ENCODE measurements around the gene TCOF1.

TCOF1 gene

DNA sequence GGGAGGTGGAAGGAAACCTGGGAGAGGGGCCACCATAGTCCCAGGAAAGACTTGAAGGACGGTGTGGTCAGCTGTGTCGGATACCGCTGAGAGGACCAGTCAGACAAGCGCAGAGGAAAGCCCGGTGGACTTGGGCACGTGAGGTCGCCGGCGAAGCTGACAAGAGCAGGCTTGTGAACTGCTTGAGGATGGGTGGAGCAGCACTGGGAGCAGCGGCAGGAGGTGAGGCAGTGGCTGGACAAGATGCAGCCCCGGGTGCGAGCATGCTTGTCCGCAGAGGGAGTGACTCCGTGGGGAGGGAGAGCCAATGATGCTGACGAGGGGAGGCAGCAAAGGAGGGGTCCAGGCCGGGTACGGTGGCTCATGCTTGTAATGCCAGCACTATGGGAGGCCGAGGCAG is 73.6 kb downstream of the TCOF1 start:
- Histone ChIP-seq H3K9ac (ENCODE audit: low read length) (no peak overlapping the region), H3K4me1 (ENCODE audit: insufficient read depth, low read length) (no peaks in the 10 kb centered on the region), H3K36me3 (ENCODE audit: insufficient read depth, low read length) (no peaks in the 10 kb centered on the region), H3K27me3 (ENCODE audit: control insufficient read depth in 1 of 2, insufficient read depth in 2 of 2, low read length in 2 of 2) (no peaks in the 10 kb centered on the region), H3K9me3 (ENCODE audit: low read length) (no peaks in the 10 kb centered on the region), H3K4me3 (ENCODE audit: low read depth in 1 of 2, low read length in 2 of 2) (no peak overlapping the region), H3K27ac (ENCODE audit: low read depth, low read length) (no peak overlapping the region)

DNA sequence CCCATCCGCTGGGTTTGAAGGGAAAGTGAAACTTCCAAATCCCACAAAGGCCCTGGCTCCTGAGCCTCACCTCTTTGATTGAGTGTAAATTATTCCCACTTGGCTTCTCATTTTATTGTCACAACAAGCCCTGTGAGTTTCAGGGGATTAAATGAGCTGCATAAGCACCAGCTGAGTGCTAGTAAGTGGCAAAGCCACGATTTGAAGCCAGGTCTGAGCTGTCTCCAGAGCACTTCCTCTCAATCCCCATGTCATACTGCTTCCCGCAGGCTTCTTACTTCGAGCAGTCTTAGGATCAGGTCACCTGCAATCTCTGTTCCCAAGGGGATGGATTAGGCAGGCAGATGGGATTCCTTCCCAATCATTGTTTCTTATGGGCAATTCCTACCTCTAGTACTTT is 74.1 kb downstream of the TCOF1 start:
- no peaks in the 10 kb centered on the region for H3K36me3 ChIP-seq (ENCODE audit: insufficient read depth, low read length)
- no peak overlapping the region for H3K9ac ChIP-seq (ENCODE audit: low read length)
- no peak overlapping the region for H3K4me3 ChIP-seq (ENCODE audit: low read depth in 1 of 2, low read length in 2 of 2)
- H3K27ac ChIP-seq (ENCODE audit: low read depth, low read length), result no peak overlapping the region
- no peaks in the 10 kb centered on the region for H3K27me3 ChIP-seq (ENCODE audit: control insufficient read depth in 1 of 2, insufficient read depth in 2 of 2, low read length in 2 of 2)
- H3K9me3 ChIP-seq (ENCODE audit: low read length), result no peaks in the 10 kb centered on the region
- H3K4me1 ChIP-seq (ENCODE audit: insufficient read depth, low read length), result no peaks in the 10 kb centered on the region

DNA sequence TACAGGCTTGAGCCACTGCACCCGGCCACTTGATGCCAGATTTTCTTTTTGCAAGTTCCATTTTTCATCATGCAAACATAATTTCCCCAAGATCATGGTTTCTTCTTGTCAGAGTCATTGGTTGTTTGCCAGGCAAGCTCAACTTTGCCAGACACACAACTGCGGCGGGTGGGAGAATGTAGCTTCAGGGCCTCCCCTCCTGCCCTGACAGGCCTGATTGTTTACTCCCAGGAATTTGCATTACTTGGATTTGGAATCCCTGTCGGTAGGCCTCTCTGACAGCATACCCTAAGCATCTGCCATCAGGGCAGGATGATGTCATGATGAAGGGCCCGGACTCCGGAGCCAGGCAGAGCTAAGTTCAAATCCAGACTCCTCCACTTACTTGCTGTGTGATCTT is 77.0 kb downstream of the TCOF1 start:
- no peak overlapping the region for H3K9ac ChIP-seq (ENCODE audit: low read length)
- no peaks in the 10 kb centered on the region for H3K36me3 ChIP-seq (ENCODE audit: insufficient read depth, low read length)
- H3K4me1 ChIP-seq (ENCODE audit: insufficient read depth, low read length), result no peaks in the 10 kb centered on the region
- H3K4me3 ChIP-seq (ENCODE audit: low read depth in 1 of 2, low read length in 2 of 2), result no peak overlapping the region
- H3K27ac ChIP-seq (ENCODE audit: low read depth, low read length), result no peak overlapping the region
- no peaks in the 10 kb centered on the region for H3K9me3 ChIP-seq (ENCODE audit: low read length)
- H3K27me3 ChIP-seq (ENCODE audit: control insufficient read depth in 1 of 2, insufficient read depth in 2 of 2, low read length in 2 of 2), result no peaks in the 10 kb centered on the region

DNA sequence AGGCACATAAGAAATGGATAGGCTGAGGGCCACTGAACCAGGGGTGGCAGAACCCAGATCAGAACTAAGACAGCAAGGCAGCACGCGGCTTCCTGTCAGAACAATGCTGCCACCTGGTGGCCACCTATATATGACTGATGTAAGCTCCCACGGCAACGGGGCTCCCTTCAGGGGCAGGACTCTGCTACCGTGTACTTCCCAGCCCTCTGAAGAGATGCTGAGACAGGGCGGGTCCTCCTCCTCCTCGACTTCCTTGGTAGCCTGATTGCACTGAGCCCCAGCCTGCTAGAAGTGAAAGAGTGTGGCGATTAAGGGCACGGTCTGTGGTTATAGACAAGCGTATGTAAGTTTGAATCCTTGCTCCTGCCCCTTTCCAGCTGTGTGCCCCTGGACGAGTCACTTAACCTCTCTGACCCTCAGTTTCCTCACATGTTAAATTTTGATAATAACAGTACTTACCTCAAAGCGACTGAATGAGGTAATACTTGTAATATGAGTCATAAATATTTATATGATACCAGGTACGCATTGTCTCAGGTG is 78.7 kb downstream of the TCOF1 start:
- Histone ChIP-seq H3K27ac (ENCODE audit: low read depth, low read length) (no peak overlapping the region), H3K9ac (ENCODE audit: low read length) (no peak overlapping the region), H3K27me3 (ENCODE audit: control insufficient read depth in 1 of 2, insufficient read depth in 2 of 2, low read length in 2 of 2) (no peaks in the 10 kb centered on the region), H3K9me3 (ENCODE audit: low read length) (no peaks in the 10 kb centered on the region), H3K4me3 (ENCODE audit: low read depth in 1 of 2, low read length in 2 of 2) (no peak overlapping the region), H3K36me3 (ENCODE audit: insufficient read depth, low read length) (no peaks in the 10 kb centered on the region), H3K4me1 (ENCODE audit: insufficient read depth, low read length) (no peaks in the 10 kb centered on the region)

DNA sequence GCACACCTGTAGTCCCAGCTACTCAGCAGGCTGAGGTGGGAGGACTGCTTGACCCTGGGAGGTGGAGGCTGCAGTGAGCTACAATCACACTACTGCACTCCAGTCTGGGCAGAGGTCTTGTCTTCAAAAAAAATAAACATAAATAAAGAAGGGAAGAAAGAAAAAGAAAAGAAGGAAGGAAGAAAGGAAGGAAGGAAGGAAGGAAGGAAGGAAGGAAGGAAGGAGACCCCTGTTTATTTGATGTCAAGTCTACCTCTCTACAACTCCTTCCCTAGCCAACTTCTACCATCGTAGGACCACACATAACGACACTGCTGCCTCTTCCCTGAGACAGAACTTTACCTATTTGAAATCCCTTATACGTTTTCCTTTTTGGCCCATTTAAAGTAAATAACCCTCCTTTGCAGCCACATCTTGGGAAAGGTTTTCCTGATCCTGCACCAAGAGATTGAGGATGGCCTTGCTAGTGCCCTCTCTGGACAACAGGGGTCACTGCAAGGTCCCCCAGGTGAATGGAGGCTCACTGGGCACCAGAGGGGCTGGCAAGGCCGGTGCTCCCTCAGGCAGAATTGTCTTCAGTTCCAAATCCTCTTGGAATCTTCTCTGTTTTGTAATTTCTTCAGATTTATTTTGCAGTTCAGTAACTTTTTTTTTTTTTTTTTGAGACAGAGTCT is 81.5 kb downstream of the TCOF1 start:
- peaks cover 9% of the 10 kb centered on the region for H3K4me1 ChIP-seq (ENCODE audit: insufficient read depth, low read length)
- H3K9ac ChIP-seq (ENCODE audit: low read length), result no peak overlapping the region
- H3K27me3 ChIP-seq (ENCODE audit: control insufficient read depth in 1 of 2, insufficient read depth in 2 of 2, low read length in 2 of 2), result no peaks in the 10 kb centered on the region
- H3K9me3 ChIP-seq (ENCODE audit: low read length), result no peaks in the 10 kb centered on the region
- H3K36me3 ChIP-seq (ENCODE audit: insufficient read depth, low read length), result peaks cover 12% of the 10 kb centered on the region
- H3K27ac ChIP-seq (ENCODE audit: low read depth, low read length), result no peak overlapping the region
- H3K4me3 ChIP-seq (ENCODE audit: low read depth in 1 of 2, low read length in 2 of 2), result no peak overlapping the region

DNA sequence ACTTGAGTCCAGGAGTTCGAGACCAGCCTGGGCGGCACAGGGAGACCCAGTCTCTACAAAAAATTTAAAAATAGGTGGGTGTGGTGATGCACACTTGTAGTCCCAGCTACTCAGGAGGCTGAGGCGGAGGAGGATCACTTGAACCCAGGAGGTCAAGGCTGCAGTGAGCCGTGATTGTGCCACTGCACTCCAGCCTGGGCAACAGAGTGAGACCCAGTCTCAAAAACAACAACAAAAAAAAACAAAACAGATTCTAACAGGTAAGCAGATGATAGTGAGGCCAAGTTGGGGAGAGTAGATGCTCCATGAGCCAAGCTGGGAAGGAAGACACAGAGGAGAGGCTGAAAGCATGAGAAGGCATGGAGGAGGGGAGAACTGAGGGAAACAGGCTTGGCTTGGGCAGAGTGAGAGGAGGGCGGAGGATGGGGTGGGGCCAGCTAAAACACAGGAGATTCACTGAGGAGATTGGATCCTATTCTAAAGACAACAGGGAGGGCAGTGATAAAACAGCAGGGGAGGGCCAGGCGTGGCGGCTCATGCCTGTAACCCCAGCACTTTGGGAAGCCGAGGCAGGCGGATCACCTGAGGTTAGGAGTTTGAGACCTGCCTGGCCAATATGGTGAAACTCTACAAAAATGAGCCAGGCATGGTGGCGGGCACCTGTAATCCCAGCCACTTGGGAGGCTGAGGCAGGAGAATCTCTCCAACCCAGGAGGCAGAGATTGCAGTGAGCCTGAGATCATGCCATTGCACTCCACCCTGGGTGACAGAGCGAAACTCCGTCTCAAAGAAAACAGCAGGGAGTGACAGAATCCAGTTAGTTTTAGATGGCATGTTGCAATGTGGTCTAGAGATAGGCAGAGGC is 83.7 kb downstream of the TCOF1 start:
- Histone ChIP-seq H3K27ac (ENCODE audit: low read depth, low read length) (no peak overlapping the region), H3K4me1 (ENCODE audit: insufficient read depth, low read length) (peaks cover 9% of the 10 kb centered on the region), H3K36me3 (ENCODE audit: insufficient read depth, low read length) (peaks cover 34% of the 10 kb centered on the region), H3K9me3 (ENCODE audit: low read length) (no peaks in the 10 kb centered on the region), H3K27me3 (ENCODE audit: control insufficient read depth in 1 of 2, insufficient read depth in 2 of 2, low read length in 2 of 2) (no peaks in the 10 kb centered on the region), H3K9ac (ENCODE audit: low read length) (no peak overlapping the region), H3K4me3 (ENCODE audit: low read depth in 1 of 2, low read length in 2 of 2) (no peak overlapping the region)

DNA sequence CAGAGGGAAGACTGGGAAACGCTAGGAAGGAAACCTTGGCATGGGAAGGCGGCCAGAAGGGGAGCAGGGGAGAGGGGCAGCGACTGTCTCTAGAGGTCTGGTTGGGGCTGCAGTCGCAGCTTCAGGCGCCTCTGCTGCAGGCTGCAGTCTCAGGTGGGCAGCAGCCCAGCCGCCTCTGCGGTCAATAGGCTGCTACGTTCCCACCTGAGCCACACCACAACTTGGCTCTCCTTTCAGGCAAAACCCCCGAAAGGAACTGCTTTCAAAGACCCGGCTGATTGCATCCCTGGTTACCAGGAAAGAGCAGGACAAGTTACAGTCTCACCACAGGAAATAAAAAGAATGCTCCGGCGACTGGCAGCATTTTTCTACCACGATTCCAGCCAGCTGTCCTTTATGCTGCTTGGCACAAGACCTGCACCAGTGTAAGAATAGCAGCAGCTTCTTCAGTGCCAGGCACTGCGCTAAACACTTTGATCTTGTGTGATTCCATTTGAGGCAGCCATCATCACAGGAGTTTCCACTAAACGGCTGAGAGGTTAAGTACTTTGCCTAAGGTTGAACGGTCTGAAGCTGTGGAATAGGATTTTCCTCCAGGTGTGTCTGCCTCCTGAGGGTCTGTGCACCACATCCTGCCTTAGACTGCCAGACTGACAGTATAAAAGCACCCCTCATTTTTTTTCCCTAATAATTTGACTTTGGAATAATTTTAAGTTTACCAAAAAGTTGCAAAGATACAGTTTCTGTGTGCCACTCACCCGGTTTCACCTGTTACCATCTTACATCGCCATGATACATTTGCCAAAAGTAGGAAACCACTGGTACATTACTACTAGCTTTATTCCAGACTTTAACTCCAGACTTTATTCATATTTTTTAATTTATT is 84.6 kb downstream of the TCOF1 start:
- Histone ChIP-seq H3K27me3 (ENCODE audit: control insufficient read depth in 1 of 2, insufficient read depth in 2 of 2, low read length in 2 of 2) (no peaks in the 10 kb centered on the region), H3K27ac (ENCODE audit: low read depth, low read length) (no peak overlapping the region), H3K4me1 (ENCODE audit: insufficient read depth, low read length) (peaks cover 9% of the 10 kb centered on the region), H3K36me3 (ENCODE audit: insufficient read depth, low read length) (peaks cover 43% of the 10 kb centered on the region), H3K9me3 (ENCODE audit: low read length) (no peaks in the 10 kb centered on the region), H3K4me3 (ENCODE audit: low read depth in 1 of 2, low read length in 2 of 2) (no peak overlapping the region), H3K9ac (ENCODE audit: low read length) (no peak overlapping the region)

DNA sequence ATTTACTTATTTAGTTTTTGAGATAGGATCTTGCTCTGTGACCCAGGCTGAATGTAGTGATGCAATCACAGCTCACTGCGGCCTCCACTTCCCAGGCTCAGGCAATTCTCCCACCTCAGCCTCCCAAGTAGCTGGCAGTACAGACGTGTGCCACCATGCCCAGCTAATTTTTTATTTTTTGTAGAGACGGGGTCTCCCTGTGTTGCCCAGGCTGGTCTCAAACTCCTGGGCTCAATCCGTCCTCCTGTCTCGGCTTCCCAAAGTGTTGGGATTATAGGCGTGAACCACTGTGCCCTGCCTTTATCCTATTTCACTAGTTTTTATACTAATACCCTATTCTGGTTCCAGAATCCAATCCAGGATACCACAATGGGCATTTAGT is 85.2 kb downstream of the TCOF1 start:
- Histone ChIP-seq H3K9ac (ENCODE audit: low read length) (no peak overlapping the region), H3K9me3 (ENCODE audit: low read length) (no peaks in the 10 kb centered on the region), H3K4me1 (ENCODE audit: insufficient read depth, low read length) (peaks cover 13% of the 10 kb centered on the region), H3K27me3 (ENCODE audit: control insufficient read depth in 1 of 2, insufficient read depth in 2 of 2, low read length in 2 of 2) (no peaks in the 10 kb centered on the region), H3K27ac (ENCODE audit: low read depth, low read length) (no peak overlapping the region), H3K36me3 (ENCODE audit: insufficient read depth, low read length) (peaks cover 49% of the 10 kb centered on the region), H3K4me3 (ENCODE audit: low read depth in 1 of 2, low read length in 2 of 2) (no peak overlapping the region)

DNA sequence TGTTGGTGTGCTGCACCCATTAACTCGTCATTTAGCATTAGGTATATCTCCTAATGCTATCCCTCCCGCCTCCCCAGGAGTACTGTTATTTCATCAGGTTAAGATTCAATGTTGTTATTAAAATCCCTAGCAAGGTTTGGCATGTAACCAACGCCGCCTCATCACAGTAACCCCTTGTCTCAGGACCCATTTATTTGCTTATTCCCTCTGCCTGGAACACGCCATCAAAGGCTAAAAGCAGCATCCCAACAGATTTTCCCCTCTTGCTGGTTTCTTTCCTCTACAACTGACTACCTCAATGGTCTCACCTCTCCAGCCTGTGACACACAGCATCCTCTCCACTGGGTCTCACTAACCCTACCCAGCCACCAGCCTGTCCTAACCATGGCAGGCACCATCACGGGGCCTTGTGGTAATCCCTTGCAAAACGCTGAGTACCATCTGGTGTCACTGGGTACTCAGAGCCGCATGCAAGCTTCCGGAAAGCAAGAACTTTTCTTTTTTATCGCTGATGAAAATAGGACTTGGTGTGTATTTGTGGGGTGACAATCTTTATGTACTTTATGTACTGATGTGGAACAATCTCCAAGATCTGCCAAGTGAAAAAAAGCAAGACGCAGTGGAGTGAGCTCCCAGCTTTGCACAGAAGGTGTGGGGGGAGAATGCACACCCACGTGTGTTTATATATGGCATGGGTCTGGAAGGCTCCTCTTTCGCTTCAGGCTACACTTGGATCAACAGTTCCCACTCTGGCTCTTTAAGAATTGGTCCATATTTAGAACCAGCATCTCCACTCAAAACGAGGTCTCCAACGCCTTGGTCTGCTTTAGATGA is 86.0 kb downstream of the TCOF1 start:
- no peak overlapping the region for H3K9ac ChIP-seq (ENCODE audit: low read length)
- no peaks in the 10 kb centered on the region for H3K9me3 ChIP-seq (ENCODE audit: low read length)
- H3K4me1 ChIP-seq (ENCODE audit: insufficient read depth, low read length), result peaks cover 21% of the 10 kb centered on the region
- H3K4me3 ChIP-seq (ENCODE audit: low read depth in 1 of 2, low read length in 2 of 2), result no peak overlapping the region
- no peaks in the 10 kb centered on the region for H3K27me3 ChIP-seq (ENCODE audit: control insufficient read depth in 1 of 2, insufficient read depth in 2 of 2, low read length in 2 of 2)
- no peak overlapping the region for H3K27ac ChIP-seq (ENCODE audit: low read depth, low read length)
- H3K36me3 ChIP-seq (ENCODE audit: insufficient read depth, low read length), result peaks cover 52% of the 10 kb centered on the region

DNA sequence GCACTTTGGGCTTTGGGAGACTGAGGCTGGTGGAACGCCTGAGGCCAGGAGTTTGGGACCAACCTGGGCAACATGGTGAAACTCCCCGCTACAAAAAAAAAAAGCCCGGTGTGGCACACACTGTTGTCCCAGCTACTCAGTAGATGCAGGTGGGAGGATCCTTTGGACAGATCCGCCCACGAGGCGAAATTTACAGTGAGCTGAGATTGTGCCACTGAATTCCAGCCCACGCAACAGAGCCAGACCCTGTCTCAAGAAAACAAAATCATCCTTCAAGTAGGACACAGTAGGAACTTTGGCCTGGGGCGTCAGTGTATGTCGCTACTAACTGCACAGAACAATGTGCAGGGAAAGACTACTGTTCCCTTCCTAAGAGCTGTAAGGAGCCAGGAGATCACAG is 87.3 kb downstream of the TCOF1 start:
- Histone ChIP-seq H3K27ac (ENCODE audit: low read depth, low read length) (no peak overlapping the region), H3K9me3 (ENCODE audit: low read length) (no peaks in the 10 kb centered on the region), H3K27me3 (ENCODE audit: control insufficient read depth in 1 of 2, insufficient read depth in 2 of 2, low read length in 2 of 2) (no peaks in the 10 kb centered on the region), H3K4me1 (ENCODE audit: insufficient read depth, low read length) (peaks cover 25% of the 10 kb centered on the region), H3K9ac (ENCODE audit: low read length) (no peak overlapping the region), H3K4me3 (ENCODE audit: low read depth in 1 of 2, low read length in 2 of 2) (no peak overlapping the region), H3K36me3 (ENCODE audit: insufficient read depth, low read length) (peaks cover 52% of the 10 kb centered on the region)
